NB4 (cell line): ENCODE measurements around the gene TSPAN2.

Source experiments
- POLR2A ChIP-seq: IDR thresholded peaks from 2 replicates; pipeline ENCODE4 v1.6.1; 2011; ENCODE audit warnings: mild to moderate bottlenecking; ENCODE audit not compliant: insufficient read length; ENCODE audit errors: extremely low read depth
- TF ChIP-seq, protein P1 (sequence below): IDR thresholded peaks from one replicate; pipeline ENCODE4 v1.5.1; 2012; ENCODE audit warnings: low read depth, low read length
- TF ChIP-seq, protein P2 (sequence below): IDR thresholded peaks from 2 replicates; pipeline ENCODE4 v1.6.1; 2011; ENCODE audit warnings: low read depth, low read length

DNA sequence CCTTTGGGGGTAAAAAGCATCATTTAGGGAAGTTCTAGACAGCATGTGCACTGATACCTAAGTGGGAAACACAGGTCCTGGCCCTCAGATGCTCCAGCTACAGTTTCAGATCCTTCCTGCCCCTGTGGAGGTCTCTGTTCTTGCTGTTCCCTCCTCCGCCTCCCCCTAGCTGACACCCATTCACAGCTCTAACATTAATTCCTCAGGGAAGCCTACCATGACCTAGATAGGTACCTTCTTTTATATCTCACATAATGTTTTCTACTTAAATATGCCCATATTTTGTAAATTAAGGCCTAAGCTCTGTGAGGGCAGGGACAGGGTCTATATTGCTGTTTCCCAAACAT, 11.3 kb downstream of the TSPAN2 start:
- TF ChIP-seq, protein P1, sequence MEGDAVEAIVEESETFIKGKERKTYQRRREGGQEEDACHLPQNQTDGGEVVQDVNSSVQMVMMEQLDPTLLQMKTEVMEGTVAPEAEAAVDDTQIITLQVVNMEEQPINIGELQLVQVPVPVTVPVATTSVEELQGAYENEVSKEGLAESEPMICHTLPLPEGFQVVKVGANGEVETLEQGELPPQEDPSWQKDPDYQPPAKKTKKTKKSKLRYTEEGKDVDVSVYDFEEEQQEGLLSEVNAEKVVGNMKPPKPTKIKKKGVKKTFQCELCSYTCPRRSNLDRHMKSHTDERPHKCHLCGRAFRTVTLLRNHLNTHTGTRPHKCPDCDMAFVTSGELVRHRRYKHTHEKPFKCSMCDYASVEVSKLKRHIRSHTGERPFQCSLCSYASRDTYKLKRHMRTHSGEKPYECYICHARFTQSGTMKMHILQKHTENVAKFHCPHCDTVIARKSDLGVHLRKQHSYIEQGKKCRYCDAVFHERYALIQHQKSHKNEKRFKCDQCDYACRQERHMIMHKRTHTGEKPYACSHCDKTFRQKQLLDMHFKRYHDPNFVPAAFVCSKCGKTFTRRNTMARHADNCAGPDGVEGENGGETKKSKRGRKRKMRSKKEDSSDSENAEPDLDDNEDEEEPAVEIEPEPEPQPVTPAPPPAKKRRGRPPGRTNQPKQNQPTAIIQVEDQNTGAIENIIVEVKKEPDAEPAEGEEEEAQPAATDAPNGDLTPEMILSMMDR, result no peak
- no peak for TF ChIP-seq POLR2A
- TF ChIP-seq, protein P2, sequence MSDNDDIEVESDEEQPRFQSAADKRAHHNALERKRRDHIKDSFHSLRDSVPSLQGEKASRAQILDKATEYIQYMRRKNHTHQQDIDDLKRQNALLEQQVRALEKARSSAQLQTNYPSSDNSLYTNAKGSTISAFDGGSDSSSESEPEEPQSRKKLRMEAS, result no peak
